GM18517 (cell line): Measurements from ENCODE around the gene CST8.

Source experiments
- ATAC-seq: cut with Tn5 transposase; IDR thresholded peaks from one replicate; pipeline ENCODE4 v1.9.1; 2021; ENCODE audit warnings: mild to moderate bottlenecking, moderate library complexity; ENCODE audit not compliant: unreplicated experiment

Gene CST8

DNA sequence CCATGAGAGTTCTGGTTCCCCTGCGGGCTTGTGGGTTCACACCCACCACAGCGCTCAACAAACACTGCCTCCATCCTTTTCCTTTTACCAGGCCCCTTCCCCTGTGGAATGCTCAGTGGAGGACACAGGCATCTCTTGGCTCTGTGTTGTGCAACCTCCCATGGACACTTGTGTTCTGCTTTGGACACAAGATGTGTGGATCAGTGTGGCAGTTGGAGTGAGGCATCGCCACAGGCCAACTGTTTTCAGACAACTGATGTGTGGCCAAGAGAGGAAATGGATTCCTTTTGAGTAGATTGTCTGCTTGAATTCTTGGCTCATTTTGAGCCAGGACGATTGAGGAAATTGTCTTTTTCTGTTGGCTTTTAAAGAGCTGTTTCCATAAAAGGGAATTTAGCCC lies 26.8 kb downstream of the CST8 start:
- no peak for ATAC-seq

DNA sequence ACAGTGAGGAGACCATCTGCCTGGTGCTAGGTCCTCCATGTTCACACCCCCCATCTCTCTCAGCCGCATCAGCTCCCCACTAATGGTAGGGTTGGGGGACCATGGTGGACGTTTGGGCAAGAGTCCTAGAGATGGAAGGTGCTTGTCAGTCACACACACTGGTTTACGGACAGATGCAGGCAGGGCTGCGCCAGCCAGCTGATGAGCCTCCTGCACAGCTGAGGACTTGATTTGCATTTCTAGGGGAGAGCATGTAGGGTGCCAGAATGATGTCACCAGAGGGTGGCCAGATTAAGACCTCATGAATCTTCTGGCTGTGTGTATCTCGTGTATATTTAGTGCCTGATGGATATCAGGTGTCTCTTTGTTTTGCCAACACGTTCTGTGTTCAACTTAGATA lies 28.6 kb downstream of the CST8 start:
- ATAC-seq, result no peak

DNA sequence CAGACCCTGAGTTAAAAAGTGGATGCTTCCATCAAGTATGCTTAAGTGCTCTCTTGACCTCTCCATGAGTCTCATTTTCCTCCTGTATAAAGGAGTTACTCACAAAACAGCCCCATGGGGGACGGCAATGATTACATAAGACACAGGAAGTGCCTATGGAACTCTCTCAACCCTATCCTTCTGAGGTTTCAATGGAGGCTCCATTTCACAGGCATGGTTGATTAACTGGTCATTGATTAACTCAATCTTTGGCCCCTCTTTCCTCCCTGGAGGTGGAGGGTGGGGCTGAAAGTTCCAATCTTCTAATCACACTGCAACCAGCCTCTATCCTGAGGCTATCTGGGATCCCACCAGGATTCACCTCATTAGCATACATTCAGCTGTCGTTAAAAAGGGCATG lies 29.3 kb downstream of the CST8 start:
- no peak for ATAC-seq

- ATAC-seq, result no peak
Measured at GRCh38 chr20:23524146-23524545, 33.2 kb downstream of the CST8 start.

DNA sequence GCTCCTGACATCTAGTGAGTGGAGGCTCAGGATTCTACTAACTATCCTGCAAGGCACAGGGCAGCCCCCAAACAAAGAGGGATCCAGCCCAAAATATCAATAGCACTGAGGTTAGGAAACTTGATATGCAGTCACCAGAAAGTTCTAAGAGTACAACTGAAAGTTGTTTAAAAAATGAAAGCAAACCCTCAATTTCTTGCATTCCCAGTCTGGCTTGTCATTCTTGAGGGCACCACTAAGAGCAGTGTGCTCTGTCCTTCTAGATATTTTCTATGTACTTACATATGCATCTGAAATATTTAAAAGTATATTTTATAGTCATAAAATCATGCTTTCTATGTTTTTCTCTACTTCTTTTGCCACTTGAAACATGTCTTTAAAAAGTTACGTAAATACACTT lies 35.9 kb downstream of the CST8 start:
- no peak for ATAC-seq

DNA sequence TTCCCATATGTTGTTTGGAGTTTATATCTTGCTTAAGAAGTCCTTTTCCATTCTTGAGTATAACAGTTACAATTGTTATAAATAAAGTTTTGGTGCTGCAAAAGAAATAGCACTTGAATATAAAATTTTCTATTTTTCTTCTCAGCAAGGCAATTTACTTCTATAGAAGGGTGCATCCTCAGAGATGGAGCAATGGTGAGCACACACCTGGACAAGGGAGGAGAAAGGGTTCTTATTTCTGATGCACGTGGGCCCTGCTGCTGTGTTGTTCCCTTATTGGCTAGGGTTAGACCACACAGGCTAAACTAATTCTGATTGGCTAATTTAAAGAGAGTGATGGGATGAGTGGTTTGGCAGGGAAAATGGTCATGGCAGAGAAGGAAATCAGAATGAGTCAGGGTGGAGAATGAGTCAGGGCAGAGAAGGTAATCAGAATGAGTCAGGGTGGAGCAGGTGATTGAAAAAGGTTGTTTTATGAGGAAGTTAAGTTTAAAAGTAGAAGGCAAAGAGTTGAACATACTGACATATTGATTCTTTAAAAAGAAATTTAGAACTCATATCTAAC lies 38.0 kb downstream of the CST8 start:
- ATAC-seq, result no peak

DNA sequence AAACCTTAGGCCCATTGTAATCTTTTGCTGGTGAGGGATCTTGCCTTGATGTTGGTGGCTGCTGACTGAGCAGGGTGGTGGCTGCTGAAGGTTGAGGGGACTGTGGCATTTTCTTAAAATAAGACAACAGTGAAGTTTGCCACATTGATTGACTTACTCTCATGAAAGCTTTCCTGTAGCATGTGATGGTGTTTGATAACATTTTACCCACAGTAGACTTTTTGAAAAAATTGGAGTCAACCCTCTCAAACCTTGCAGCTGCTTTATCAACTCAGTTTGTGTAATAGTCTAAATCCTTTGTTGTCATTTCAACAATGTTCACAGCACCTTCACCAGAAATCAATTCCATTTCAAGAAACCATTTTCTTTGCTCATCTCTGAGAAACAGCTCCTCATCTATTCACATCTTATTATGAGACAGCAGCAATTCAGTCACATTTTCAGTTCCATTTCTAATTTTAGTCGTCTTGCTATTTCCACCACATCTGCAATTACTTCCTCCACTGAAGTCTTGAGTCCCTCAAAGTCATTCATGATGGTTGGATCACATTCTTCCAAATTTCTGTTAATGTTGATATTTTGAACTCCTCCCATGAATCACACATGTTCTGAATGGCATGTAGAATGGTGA lies 40.1 kb downstream of the CST8 start:
- ATAC-seq, result peak; percentile 53

DNA sequence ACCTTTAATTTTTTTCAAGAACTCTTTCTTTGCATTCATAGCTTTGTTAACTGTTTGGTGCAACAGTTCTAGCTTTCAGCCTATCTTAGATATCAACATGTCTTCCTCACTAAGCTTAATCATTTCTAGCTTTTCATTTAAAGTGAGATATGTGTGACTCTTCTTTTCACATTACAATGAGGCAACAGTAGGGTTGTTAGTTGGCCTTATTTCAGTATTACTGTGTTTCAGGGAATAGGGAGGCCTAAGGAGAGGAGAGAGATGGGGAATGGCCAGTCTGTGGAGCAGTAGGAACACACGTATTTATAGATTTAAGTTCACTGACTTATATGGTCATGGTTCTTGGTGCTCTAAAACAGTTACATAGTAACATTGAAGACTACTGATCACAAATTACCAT lies 41.6 kb downstream of the CST8 start:
- ATAC-seq, result no peak

GRCh38 chr20:23533161-23533560 lies 42.2 kb downstream of the CST8 start:
- ATAC-seq, result no peak

- ATAC-seq, result no peak
Measured at GRCh38 chr20:23534801-23535593, 44.1 kb downstream of the CST8 start.

GRCh38 chr20:23536328-23536974 lies 45.5 kb downstream of the CST8 start:
- no peak for ATAC-seq

DNA sequence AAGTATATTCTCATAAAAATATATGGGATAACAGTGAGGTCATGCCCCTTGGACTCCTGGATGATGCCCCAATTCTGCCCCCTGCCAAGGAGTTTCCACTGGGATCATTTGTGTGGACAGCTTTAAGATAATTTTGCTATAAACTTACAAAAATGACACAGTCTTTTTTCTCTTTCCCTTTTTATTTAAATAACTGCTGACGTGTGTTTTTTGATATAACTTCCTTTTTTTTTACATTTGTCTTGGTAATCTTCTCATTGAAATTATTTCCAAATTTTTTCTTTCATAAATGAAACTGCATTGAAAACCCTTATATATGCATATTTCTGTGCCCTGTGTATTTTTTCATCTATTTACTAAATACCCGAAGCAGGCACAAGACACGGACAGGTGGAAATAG lies 46.1 kb downstream of the CST8 start:
- ATAC-seq, result no peak

GRCh38 chr20:23540624-23541023 lies 49.7 kb downstream of the CST8 start:
- no peak for ATAC-seq

- ATAC-seq, result no peak
Measured at GRCh38 chr20:23541330-23541729, 50.4 kb downstream of the CST8 start.

DNA sequence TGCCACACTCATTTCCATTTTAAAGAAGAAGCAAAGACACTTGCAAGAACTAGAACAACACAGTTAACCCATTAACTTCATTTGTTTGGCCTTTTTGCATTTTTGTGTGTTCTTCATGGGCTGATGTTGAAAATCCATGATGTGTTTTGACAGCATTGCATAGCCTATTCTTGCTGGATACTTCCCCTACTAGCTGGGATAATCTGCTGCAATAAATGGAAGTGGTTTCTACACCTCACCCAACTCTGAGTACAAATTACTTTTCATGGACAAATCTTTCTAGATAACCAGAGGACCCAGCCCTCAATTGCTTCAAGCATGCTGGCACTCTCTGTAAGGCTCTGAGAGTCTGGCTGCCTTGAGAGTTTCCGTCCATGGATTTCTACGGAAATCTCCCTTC lies 50.9 kb downstream of the CST8 start:
- ATAC-seq, result no peak

DNA sequence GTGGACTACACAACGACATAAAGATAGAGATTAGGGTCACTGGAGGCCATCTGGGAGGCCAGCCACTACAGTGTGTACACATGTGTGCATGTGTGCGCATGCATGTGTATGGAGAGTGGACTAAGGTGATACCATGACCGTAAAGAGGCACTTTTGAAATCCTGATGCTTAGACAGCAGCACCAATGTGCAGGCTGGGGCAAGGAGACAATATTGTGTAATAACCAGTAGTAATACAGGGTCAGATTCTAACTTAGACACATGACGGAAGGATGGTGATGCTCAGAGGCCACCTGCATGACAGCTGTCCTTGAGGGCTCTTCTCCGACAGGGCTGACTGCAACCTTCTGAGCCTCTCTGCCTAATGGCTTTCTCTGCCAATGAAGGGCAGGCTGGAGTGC lies 51.9 kb downstream of the CST8 start:
- no peak for ATAC-seq

DNA sequence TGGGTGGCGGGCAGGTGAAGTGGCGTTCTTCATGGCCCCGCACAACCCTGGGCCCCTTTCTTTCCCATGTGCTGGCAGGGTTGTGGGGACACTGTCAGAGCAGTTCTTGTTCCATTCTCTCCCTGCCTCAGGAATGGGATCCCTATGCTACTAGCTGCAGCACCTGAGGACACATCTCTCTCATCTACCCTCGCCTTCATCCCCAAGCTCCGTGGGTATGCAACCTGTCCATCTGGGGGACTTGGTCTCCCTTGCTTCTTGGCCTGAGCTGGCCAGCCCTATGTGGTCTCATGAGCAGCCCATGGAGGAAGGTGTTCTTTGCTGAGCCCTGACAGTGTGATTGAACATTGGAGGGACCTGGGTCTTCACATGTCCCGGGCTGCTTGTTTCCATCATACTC lies 53.2 kb downstream of the CST8 start:
- ATAC-seq, result no peak
